ENCODE results near the gene MAP3K12. TPM values are rescaled to one million over a fixed set of nuclear protein-coding genes. Genes with fewer than 3 reads are reported as not detected.

Gene MAP3K12
- total RNA-seq, 1 donor from 2014 or later: 21.9 TPM

- DNase-seq (ENCODE audit: extremely low spot score in 2 of 2): no peak
- TF ChIP-seq POLR2AphosphoS5 (IDR thresholded peaks at IDR 0.05; ENCODE audit: insufficient read depth in 1 of 2, low read depth in 1 of 2) (no peak), POLR2A (IDR thresholded peaks at IDR 0.05) (no peak)
- TF ChIP-seq, protein P1, sequence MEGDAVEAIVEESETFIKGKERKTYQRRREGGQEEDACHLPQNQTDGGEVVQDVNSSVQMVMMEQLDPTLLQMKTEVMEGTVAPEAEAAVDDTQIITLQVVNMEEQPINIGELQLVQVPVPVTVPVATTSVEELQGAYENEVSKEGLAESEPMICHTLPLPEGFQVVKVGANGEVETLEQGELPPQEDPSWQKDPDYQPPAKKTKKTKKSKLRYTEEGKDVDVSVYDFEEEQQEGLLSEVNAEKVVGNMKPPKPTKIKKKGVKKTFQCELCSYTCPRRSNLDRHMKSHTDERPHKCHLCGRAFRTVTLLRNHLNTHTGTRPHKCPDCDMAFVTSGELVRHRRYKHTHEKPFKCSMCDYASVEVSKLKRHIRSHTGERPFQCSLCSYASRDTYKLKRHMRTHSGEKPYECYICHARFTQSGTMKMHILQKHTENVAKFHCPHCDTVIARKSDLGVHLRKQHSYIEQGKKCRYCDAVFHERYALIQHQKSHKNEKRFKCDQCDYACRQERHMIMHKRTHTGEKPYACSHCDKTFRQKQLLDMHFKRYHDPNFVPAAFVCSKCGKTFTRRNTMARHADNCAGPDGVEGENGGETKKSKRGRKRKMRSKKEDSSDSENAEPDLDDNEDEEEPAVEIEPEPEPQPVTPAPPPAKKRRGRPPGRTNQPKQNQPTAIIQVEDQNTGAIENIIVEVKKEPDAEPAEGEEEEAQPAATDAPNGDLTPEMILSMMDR (IDR thresholded peaks at IDR 0.05): no peak
- Histone ChIP-seq H3K9me3 (no peaks in the 10 kb centered on the region), H3K36me3 (peaks cover 0 to 96% of the 10 kb centered on the region in 2 donors), H3K27ac (no peak overlapping the region), H3K4me3 (no peak overlapping the region), H3K4me1 (peaks cover 58% of the 10 kb centered on the region), H3K27me3 (no peaks in the 10 kb centered on the region)
- intact Hi-C loops (cut with DNase I): no loop called here
Measured at GRCh38 chr12:53478865-53479264, 20.4 kb downstream of the MAP3K12 start.

GRCh38 chr12:53476769-53477209 is 22.5 kb downstream of the MAP3K12 start:
- no peak for DNase-seq (ENCODE audit: extremely low spot score in 2 of 2)
- Histone ChIP-seq H3K36me3 (peaks cover 0 to 92% of the 10 kb centered on the region in 2 donors), H3K4me3 (no peak overlapping the region), H3K4me1 (peaks cover 40% of the 10 kb centered on the region), H3K27me3 (no peaks in the 10 kb centered on the region), H3K27ac (no peak overlapping the region), H3K9me3 (no peaks in the 10 kb centered on the region)
- TF ChIP-seq POLR2AphosphoS5 (IDR thresholded peaks at IDR 0.05; ENCODE audit: insufficient read depth in 1 of 2, low read depth in 1 of 2): no peak
- TF ChIP-seq, protein P1 (IDR thresholded peaks at IDR 0.05): no peak
- no peak for TF ChIP-seq POLR2A (IDR thresholded peaks at IDR 0.05)
- intact Hi-C loops (cut with DNase I): no loop called here

GRCh38 chr12:53474819-53475218 is 24.4 kb downstream of the MAP3K12 start:
- H3K9me3 ChIP-seq: no peaks in the 10 kb centered on the region
- no peak overlapping the region for H3K27ac ChIP-seq
- H3K4me1 ChIP-seq: peaks cover 21% of the 10 kb centered on the region
- no peaks in the 10 kb centered on the region for H3K27me3 ChIP-seq
- peaks cover 0 to 92% of the 10 kb centered on the region in 2 donors for H3K36me3 ChIP-seq
- H3K4me3 ChIP-seq: no peak overlapping the region
- intact Hi-C loops (cut with DNase I): no loop called here
- no peak for TF ChIP-seq POLR2AphosphoS5 (IDR thresholded peaks at IDR 0.05; ENCODE audit: insufficient read depth in 1 of 2, low read depth in 1 of 2)
- TF ChIP-seq, protein P1 (IDR thresholded peaks at IDR 0.05): no peak
- TF ChIP-seq POLR2A (IDR thresholded peaks at IDR 0.05): no peak
- DNase-seq (ENCODE audit: extremely low spot score in 2 of 2): no peak

GRCh38 chr12:53474077-53474476 is 25.2 kb downstream of the MAP3K12 start:
- H3K9me3 ChIP-seq: no peaks in the 10 kb centered on the region
- peaks cover 21% of the 10 kb centered on the region for H3K4me1 ChIP-seq
- intact Hi-C loops (cut with DNase I): no loop called here
- DNase-seq (ENCODE audit: extremely low spot score in 2 of 2): no peak
- no peaks in the 10 kb centered on the region for H3K27me3 ChIP-seq
- H3K36me3 ChIP-seq: peaks cover 0 to 92% of the 10 kb centered on the region in 2 donors
- TF ChIP-seq POLR2AphosphoS5 (IDR thresholded peaks at IDR 0.05; ENCODE audit: insufficient read depth in 1 of 2, low read depth in 1 of 2) (no peak), POLR2A (IDR thresholded peaks at IDR 0.05) (no peak)
- TF ChIP-seq, protein P1 (IDR thresholded peaks at IDR 0.05): no peak
- no peak overlapping the region for H3K4me3 ChIP-seq
- H3K27ac ChIP-seq: no peak overlapping the region

GRCh38 chr12:53472056-53472582 is 27.1 kb downstream of the MAP3K12 start:
- DNase-seq (ENCODE audit: extremely low spot score in 2 of 2): no peak
- peaks cover 20% of the 10 kb centered on the region for H3K4me1 ChIP-seq
- TF ChIP-seq POLR2AphosphoS5 (IDR thresholded peaks at IDR 0.05; ENCODE audit: insufficient read depth in 1 of 2, low read depth in 1 of 2) (no peak), POLR2A (IDR thresholded peaks at IDR 0.05) (no peak)
- TF ChIP-seq, protein P1 (IDR thresholded peaks at IDR 0.05): no peak
- H3K27me3 ChIP-seq: no peaks in the 10 kb centered on the region
- intact Hi-C loops (cut with DNase I): no loop called here
- H3K36me3 ChIP-seq: peaks cover 4 to 94% of the 10 kb centered on the region in 2 donors
- no peaks in the 10 kb centered on the region for H3K9me3 ChIP-seq
- H3K27ac ChIP-seq: no peak overlapping the region
- no peak overlapping the region for H3K4me3 ChIP-seq

Data from vagina (tissue), 2 donors.